GM18511 (cell line): ENCODE results near the gene DNAJC16.
"Not testable (repeated sequence)": the region's sequence is repeated elsewhere in the genome, so short reads cannot be mapped to it uniquely, and the experiment has no call there.

Experiments used
- ATAC-seq: cut with Tn5 transposase; IDR thresholded peaks from one replicate; pipeline ENCODE4 v1.9.1; 2021; ENCODE audit warnings: mild to moderate bottlenecking, moderate library complexity; ENCODE audit not compliant: unreplicated experiment

Gene DNAJC16

DNA sequence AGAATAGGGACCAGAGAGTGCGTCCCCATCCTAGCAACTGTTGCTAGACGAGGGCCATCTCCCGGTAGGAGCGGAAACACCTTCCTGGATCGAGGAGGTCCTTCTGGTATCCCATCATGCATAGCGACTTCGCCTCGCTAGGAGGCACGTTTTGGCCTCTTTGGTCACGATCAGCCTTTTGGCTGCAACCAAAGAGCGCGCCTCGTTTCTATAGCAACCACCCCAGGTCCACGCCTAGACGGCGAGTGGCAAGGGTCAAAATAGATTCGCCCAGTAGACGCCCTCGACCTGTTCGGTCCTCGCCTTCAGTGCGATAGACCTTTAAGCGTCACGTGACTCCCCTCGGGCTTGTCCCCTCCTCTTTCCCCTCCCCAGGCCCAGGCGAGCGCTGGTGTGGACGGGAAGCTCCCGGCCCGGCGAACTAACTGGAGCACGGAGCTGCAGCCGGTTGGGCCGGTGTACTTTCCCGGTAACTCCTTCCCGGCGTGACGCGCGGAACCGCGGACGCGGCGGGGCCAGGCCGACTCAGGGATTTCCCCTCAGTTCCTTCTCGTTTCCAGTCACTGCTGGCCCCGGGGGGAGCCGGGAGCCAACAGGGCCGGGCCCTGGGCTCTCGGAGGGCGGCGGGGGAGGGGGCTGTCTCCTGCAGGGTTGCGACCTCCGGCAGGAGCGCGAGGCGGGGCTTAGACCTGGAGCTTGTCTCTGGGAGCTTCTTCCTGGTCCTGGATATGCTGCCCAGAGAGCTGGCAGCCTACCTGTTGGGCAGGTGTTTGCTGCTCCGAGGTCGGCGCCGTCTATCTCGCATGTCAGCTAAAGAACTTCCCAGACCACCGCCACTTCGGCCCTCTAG lies at the start of gene DNAJC16:
TSS of gene DNAJC16 (plus strand) at position 359 of the 850 bp plus-strand sequence. CDS start 2,258 bp downstream, outside the sequence.
- ATAC-seq, result peak; percentile 62

DNA sequence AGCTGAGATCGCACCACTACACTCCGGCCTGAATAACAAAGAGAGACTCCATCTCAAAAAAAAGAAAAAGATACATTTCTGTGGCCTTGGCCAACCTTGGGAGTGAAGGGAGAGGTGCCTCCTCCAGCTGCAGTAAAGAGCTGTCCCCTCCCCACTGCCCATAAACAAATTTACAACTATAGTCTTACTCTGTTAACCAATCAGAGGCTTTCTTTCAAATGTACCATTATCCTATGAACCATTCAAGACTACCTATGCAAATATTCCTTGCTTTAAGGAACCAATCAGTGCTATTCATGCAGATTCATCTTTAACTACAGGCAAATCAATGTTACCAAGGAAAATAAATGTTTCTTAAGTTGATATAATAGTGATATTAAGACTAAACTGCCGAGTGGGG lies 49.7 kb upstream of the DNAJC16 start:
- no peak for ATAC-seq

- no peak for ATAC-seq
These were observed 48.9 kb upstream of the DNAJC16 start for GRCh38 chr1:15477646-15478212.

GRCh38 chr1:15479654-15480347 lies 46.8 kb upstream of the DNAJC16 start:
- no peak for ATAC-seq

DNA sequence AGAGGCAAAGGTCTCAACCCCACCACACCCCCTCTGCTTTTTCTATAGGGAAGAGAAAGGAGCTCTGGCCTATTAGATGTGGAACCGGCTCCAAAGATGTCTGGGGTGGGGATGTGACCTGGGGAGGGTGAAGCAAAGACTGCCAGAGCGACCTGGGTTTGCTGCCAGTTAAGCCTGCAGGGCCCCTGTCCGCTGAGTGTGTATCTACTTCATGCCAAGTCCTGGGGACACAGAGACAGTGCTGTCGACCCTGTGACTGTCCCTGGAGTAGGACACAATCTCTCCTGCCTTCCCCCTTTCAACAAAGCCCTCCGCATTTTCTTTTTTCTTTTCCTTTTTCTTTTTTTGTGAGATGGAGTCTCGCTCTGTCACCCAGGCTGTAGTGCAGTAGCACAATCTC lies 44.2 kb upstream of the DNAJC16 start:
- not testable (repeated sequence) for ATAC-seq

DNA sequence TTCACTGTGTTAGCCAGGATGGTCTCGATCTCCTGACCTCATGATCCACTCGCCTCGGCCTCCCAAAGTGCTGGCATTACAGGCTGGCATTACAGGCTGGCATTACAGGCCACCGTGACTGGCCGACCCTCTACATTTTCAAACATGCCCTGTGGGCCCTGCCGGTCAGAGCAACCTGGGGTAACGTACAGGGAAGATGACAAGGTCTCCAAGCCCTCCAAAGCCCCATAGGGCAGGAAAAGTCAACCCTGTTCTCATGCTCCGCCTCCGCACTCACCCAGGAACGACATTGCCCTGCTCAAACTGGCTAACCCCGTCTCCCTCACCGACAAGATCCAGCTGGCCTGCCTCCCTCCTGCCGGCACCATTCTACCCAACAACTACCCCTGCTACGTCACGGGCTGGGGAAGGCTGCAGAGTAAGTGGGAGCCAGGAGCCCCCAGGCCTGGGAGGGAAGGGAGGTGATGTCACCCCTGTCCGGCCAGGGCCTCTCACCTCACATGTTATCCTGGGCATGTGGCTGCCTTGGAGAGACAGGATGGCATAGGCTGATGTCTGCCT lies 43.6 kb upstream of the DNAJC16 start:
- ATAC-seq, result not testable (repeated sequence)

DNA sequence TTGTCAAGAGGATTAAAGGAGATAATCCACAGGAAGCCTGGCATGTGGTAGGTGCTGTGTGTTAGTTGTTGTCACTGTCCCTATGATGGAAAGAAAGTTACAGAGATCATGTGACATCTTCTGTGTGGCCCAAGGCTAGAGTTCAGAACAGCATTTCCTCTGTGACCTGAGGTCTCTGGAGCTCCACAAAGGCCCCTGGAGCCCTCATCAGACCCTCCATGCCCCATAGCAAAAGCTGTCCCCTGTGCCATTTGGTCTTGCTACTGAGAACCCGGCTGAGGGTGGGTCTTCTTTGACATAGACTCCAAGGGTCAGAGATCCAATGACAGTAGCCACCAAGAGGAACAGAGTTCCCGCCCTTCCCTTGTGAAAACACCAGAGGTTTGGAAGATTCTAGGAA lies 42.7 kb upstream of the DNAJC16 start:
- ATAC-seq, result no peak

DNA sequence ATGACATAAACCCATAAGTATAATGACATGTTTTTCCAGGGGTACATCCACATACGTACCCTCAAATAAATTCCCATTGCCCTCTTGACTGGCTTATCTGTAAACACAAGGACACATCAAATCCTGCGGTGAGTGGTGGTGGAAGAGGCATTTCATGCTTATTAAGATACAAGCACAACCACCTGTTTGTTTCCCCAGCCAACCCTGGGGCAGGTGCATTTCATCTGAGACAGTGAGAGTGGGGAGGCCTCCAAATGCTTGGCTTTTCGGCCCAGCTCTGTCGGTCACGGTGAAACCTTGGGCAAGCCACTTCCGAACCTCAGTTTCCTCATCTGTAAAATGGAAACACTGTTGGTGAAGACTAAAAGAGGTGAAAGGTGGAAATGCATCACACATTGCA lies 42.2 kb upstream of the DNAJC16 start:
- not testable (repeated sequence) for ATAC-seq

DNA sequence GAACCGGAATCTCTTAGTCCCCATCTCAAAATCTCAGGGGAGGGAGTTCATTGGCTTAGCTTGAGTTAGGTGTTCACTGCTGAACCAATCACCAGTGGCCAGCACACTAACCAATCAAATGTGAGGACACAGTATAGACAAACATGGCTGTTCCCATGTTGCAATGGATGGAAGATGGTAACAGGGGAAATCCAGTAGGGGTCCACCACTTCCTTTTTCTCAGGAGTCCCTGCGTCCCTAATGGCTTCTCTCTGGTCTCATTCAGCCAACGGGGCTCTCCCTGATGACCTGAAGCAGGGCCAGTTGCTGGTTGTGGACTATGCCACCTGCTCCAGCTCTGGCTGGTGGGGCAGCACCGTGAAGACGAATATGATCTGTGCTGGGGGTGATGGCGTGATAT lies 41.0 kb upstream of the DNAJC16 start:
- no peak for ATAC-seq

DNA sequence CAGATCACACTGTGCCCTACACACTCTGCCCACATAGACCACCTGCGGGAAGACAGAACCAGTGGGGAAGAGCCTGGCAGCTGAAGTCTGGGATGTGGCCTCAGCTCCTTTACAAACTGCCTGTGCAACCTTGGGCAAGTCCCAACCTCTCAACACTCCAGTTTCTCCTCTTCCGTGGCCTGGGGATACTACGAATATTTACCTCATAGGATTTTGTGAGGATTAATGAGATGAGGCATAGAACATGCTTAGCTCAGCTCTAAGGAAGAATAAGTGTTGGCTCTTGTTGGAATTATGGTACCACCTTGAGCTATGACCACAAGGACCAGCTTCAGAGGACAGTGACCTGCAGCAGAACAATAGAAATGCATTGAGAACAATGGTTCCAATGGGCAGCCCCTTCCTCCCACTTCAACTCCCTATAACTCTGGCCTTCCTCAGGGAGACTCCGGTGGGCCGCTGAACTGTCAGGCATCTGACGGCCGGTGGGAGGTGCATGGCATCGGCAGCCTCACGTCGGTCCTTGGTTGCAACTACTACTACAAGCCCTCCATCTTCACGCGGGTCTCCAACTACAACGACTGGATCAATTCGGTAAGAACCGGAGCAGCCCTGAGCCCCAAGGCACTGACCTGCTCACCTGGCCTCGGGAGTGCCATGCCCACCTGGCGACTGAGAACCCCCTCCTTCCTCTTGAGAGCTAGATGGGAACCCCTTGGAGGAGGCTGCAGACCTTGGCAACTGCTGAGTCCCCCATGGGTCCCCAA lies 39.6 kb upstream of the DNAJC16 start:
- ATAC-seq, result not testable (repeated sequence)

DNA sequence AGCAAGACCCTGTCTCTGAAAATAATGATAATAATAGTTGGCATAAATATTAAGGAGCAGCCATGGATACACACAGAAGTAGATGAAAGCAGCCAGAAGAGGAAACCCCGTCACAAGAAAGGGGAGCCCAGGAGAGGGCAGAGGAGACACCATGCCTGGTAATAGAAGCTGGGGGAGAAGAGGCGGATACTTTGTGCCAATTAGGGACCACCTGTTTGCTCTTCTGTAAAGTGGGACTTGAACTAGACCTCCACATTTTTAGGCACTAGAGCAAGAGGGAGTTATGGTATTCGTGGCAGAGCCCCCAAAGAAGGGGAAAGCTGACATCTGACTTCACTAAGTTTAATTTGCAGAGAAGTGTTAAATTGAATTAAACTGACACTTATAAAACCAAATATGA lies 38.3 kb upstream of the DNAJC16 start:
- ATAC-seq, result no peak

GRCh38 chr1:15489052-15489736 lies 37.5 kb upstream of the DNAJC16 start:
- ATAC-seq, result no peak

GRCh38 chr1:15491010-15491409 lies 35.6 kb upstream of the DNAJC16 start:
- ATAC-seq, result not testable (repeated sequence)

DNA sequence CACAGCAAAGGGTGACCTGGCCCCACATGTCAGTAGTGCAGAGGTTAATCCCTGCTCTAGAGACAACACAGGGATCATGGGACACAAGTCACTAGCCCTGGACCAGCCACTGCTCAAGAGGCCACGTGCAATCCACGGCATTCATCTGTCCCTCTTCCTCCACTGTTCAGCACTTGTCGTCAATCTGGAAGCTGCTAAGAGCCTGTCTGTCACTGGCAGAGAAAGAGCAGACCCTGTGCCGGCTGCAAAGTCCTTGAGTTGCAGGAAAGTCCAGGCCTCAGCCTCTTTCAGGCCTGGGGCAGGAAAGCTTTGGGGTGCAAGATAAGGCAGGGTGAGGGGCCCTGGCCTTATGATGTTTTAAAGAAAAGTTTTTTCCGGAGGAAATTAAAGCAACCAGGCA lies 34.1 kb upstream of the DNAJC16 start:
- ATAC-seq, result no peak

DNA sequence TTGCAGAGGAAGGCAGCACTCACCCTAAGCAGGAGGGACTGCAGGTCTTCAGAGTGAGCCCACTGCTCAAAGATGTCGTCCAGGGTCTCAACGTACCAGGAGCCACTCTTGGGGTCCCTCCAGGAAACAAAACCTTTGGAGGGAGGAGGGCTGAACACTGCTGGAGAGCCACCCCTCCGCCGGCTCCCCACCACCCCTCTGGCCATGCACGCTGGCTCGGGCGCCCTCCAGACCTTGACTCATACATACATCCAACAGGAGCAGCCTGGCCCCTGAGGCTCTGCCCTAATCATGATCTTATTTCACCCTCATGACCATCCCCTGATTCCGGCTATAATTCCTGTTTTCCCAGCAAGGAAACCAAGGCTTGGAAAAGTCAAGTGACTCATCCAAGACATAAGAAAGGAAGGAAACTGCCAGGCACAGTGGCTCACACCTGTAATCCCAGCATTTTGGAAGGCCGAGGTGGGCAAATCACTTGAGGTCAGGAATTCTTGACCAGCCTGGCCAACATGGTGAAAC lies 32.7 kb upstream of the DNAJC16 start:
- ATAC-seq, result no peak

DNA sequence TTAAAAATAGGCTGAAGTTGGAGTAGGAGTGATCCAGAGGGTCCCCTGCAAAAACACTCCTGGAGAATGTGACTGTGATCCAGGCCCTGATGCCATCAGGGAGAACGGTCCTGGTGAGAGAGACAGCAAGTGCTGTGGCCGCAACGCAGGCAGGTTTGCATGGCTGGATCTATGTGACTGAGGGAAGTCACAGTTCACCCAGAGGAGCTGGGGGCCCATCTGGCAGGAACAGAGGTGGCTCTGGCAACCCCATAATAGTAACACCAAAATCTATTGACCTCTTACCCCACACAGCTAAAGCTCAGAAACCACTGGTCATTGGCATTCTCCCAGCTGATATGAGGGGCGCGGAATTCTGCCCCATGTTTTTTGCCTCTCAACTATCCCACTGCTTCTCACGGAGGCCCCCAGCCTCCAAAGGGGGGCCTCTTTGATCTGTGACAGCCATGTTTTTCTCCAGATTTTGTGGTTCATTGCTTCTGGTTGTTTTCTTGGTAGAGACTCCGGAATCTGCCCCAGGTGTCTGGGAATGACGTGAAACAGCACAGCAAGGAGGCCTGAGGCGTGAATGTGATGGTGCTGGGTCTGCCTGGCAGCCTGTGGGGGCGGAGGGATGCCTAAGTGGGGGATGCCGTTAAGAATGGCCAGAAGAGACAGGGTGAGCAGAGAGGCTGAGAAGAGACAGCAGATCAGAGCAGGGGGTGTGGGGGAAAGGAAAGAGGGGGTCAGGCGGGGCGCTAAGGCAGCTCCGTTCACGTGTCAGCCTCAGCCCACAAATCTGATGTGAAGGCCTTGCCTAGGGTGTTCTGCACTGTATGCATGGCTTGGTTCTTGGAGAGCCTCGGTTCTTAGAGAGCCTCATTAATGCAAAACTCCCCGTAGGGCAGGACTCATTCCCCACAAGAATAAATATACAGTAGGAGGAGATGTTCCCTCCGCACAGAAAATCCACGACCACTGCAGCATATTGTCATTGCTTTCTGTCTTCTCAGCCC lies 26.2 kb upstream of the DNAJC16 start:
- ATAC-seq, result no peak

DNA sequence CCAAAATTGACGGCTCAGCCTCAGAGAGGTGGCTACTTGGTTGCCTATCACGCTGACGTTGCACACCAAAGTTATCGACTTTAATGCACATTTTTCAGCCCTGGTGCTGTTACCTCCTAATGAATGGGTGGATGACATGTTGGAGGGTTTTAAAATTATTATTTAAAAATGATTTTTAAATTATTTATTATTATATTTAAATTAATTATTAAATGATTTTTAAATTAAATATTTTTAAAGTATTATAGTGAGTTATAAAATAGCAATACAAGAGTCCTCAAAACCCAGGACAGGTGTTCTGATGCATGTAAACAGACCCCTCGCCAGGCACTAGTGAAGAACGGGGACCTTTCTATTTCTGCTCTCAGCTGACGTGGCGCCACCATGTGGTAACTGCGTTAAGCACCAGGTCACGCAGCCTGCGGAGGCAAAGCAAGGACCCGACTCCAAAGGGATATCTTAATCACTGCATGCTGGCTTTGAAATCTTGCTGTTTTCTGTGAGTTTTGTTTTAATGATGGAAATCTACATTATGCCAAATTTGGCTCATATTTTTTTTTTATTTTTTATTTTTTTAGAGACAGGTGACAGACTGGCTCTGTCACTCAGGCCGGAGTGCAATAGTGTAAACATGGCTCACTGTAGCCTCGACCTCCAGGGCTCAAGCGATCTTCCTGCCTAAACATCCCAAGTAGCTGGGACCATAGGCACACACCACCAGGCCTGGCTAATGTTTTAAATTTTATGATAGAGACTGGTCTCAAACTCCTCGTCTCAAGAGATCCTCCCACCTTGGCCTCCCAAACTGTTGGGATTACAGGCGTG lies 25.2 kb upstream of the DNAJC16 start:
- no peak for ATAC-seq

GRCh38 chr1:15504436-15504835 lies 22.2 kb upstream of the DNAJC16 start:
- no peak for ATAC-seq
